Measurements from ENCODE around the gene CPED1.

The CPED1 gene

DNA sequence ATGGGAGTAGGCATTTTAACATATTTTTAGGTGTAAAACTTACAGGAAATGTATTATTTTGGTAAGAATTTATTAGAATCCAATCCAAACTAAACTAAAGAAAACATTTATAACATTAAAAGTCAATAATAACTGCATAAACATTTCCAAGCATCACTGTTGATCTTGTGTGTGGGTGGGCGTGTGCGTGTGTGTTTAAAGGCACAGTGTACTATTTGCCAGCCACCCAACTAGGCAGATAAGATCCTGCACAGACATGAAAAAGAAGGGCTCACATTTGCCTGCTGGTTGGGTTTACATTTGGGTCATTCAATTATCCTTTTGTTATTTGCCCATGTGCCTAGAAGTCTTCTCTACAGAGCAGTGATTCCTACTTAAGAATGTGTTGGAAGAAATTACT is 309.3 kb downstream of the CPED1 start:
- TF ChIP-seq, protein P1, sequence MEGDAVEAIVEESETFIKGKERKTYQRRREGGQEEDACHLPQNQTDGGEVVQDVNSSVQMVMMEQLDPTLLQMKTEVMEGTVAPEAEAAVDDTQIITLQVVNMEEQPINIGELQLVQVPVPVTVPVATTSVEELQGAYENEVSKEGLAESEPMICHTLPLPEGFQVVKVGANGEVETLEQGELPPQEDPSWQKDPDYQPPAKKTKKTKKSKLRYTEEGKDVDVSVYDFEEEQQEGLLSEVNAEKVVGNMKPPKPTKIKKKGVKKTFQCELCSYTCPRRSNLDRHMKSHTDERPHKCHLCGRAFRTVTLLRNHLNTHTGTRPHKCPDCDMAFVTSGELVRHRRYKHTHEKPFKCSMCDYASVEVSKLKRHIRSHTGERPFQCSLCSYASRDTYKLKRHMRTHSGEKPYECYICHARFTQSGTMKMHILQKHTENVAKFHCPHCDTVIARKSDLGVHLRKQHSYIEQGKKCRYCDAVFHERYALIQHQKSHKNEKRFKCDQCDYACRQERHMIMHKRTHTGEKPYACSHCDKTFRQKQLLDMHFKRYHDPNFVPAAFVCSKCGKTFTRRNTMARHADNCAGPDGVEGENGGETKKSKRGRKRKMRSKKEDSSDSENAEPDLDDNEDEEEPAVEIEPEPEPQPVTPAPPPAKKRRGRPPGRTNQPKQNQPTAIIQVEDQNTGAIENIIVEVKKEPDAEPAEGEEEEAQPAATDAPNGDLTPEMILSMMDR (IDR thresholded peaks at IDR 0.05; ENCODE audit: low read length) = no peak
- no peak for TF ChIP-seq EZH2 (optimal IDR thresholded peaks at IDR 0.05; ENCODE audit: low read depth, low read length)
- Histone ChIP-seq H3K27ac (ENCODE audit: low read length) (no peak overlapping the region), H3K4me2 (ENCODE audit: low read depth, low read length) (no peak overlapping the region), H3K36me3 (replicated peaks; ENCODE audit: insufficient read depth, low read length) (no peaks in the 10 kb centered on the region), H3K27me3 (replicated peaks; ENCODE audit: insufficient read depth, low read length) (no peaks in the 10 kb centered on the region), H2AFZ (ENCODE audit: low read length) (no peak overlapping the region), H3K4me1 (ENCODE audit: low read length) (no peaks in the 10 kb centered on the region), H4K20me1 (ENCODE audit: insufficient read depth, low read length) (no peaks in the 10 kb centered on the region), H3K4me3 (ENCODE audit: low read length) (no peak overlapping the region), H3K79me2 (ENCODE audit: low read length) (no peaks in the 10 kb centered on the region), H3K9me2 (replicated peaks; ENCODE audit: insufficient read depth, low read length) (no peaks in the 10 kb centered on the region), H3F3A (ENCODE audit: insufficient read depth, low read length) (no peaks in the 10 kb centered on the region), H3K9me3 (replicated peaks; ENCODE audit: insufficient read depth, low read length) (no peaks in the 10 kb centered on the region), H3K9ac (ENCODE audit: low read length) (no peak overlapping the region)
- DNase-seq = no peak

- Histone ChIP-seq H3K79me2 (ENCODE audit: low read length) (no peaks in the 10 kb centered on the region), H3K9me2 (replicated peaks; ENCODE audit: insufficient read depth, low read length) (no peaks in the 10 kb centered on the region), H3K9me3 (replicated peaks; ENCODE audit: insufficient read depth, low read length) (no peaks in the 10 kb centered on the region), H3K4me2 (ENCODE audit: low read depth, low read length) (no peak overlapping the region), H3K27me3 (replicated peaks; ENCODE audit: insufficient read depth, low read length) (no peaks in the 10 kb centered on the region), H3K4me1 (ENCODE audit: low read length) (no peaks in the 10 kb centered on the region), H3F3A (ENCODE audit: insufficient read depth, low read length) (no peaks in the 10 kb centered on the region), H3K9ac (ENCODE audit: low read length) (no peak overlapping the region), H3K36me3 (replicated peaks; ENCODE audit: insufficient read depth, low read length) (no peaks in the 10 kb centered on the region), H2AFZ (ENCODE audit: low read length) (no peak overlapping the region), H3K27ac (ENCODE audit: low read length) (no peak overlapping the region), H3K4me3 (ENCODE audit: low read length) (no peak overlapping the region), H4K20me1 (ENCODE audit: insufficient read depth, low read length) (no peaks in the 10 kb centered on the region)
- DNase-seq = no peak
- no peak for TF ChIP-seq EZH2 (optimal IDR thresholded peaks at IDR 0.05; ENCODE audit: low read depth, low read length)
- TF ChIP-seq EZH2phosphoT487 (IDR thresholded peaks at IDR 0.05; ENCODE audit: low read length) = no peak
- TF ChIP-seq, protein P1 (IDR thresholded peaks at IDR 0.05; ENCODE audit: low read length) = no peak
These were observed 310.3 kb downstream of the CPED1 start for GRCh38 chr7:121298831-121299239.

GRCh38 chr7:121300685-121301420 is 312.3 kb downstream of the CPED1 start:
- no peaks in the 10 kb centered on the region for H3K9me3 ChIP-seq (replicated peaks; ENCODE audit: insufficient read depth, low read length)
- H3K79me2 ChIP-seq (ENCODE audit: low read length) = no peaks in the 10 kb centered on the region
- H3K4me1 ChIP-seq (ENCODE audit: low read length) = no peaks in the 10 kb centered on the region
- no peaks in the 10 kb centered on the region for H4K20me1 ChIP-seq (ENCODE audit: insufficient read depth, low read length)
- H3K27me3 ChIP-seq (replicated peaks; ENCODE audit: insufficient read depth, low read length) = no peaks in the 10 kb centered on the region
- H3K9me2 ChIP-seq (replicated peaks; ENCODE audit: insufficient read depth, low read length) = no peaks in the 10 kb centered on the region
- TF ChIP-seq, protein P1 (IDR thresholded peaks at IDR 0.05; ENCODE audit: low read length) = no peak
- no peak overlapping the region for H3K4me2 ChIP-seq (ENCODE audit: low read depth, low read length)
- H3F3A ChIP-seq (ENCODE audit: insufficient read depth, low read length) = no peaks in the 10 kb centered on the region
- H3K27ac ChIP-seq (ENCODE audit: low read length) = no peak overlapping the region
- no peak overlapping the region for H3K4me3 ChIP-seq (ENCODE audit: low read length)
- no peak overlapping the region for H3K9ac ChIP-seq (ENCODE audit: low read length)
- H3K36me3 ChIP-seq (replicated peaks; ENCODE audit: insufficient read depth, low read length) = no peaks in the 10 kb centered on the region
- no peak overlapping the region for H2AFZ ChIP-seq (ENCODE audit: low read length)
- DNase-seq = no peak
